GM12892 (cell line): ENCODE measurements around the gene STH.

ENCODE experiments used
- POLR2A ChIP-seq: IDR thresholded peaks from 2 replicates; pipeline ENCODE4 v1.6.1; 2011; ENCODE audit warnings: low read depth, low read length, control low read depth
- POLR2AphosphoS5 ChIP-seq: IDR thresholded peaks from 2 replicates; pipeline ENCODE4 v1.6.1; 2011; ENCODE audit warnings: low read depth, low read length, control low read depth
- TAF1 ChIP-seq: IDR thresholded peaks from 2 replicates; pipeline ENCODE4 v1.6.1; 2011; ENCODE audit warnings: low read depth, mild to moderate bottlenecking, control low read depth, low read length, borderline replicate concordance

DNA sequence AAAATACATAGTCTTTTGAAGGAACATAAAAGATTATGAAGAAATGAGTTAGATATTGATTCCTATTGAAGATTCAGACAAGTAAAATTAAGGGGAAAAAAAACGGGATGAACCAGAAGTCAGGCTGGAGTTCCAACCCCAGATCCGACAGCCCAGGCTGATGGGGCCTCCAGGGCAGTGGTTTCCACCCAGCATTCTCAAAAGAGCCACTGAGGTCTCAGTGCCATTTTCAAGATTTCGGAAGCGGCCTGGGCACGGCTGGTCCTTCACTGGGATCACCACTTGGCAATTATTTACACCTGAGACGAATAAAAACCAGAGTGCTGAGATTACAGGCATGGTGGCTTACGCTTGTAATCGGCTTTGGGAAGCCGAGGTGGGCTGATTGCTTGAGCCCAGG, 9.5 kb downstream of the STH start:
- TF ChIP-seq POLR2A (no peak), POLR2AphosphoS5 (no peak), TAF1 (no peak)
